Activated CD8-positive, alpha-beta memory T cell treated with anti-CD3 and anti-CD28 coated beads, Interleukin-2, amount 10 ng/mL, durations not matched to agents 7 days and 5 days (primary cell): ENCODE data around the gene PARVB. TPM values are rescaled to one million over a fixed set of nuclear protein-coding genes. Genes with fewer than 3 reads are reported as not detected.
A peak's percentile ranks its signal among the peaks of the same experiment; 100 is the strongest.
"Not testable (repeated sequence)": the region's sequence is repeated elsewhere in the genome, so short reads cannot be mapped to it uniquely, and the experiment has no call there.

Source experiments
- ATAC-seq: fragments of 150-1000 bp; cut with Tn5 transposase; one replicate; pipeline ENCODE4 v1.10.0; 2021; ENCODE audit warnings: moderate library complexity
- CTCF ChIA-PET: fragments of 350-600 bp; sonication (Branson Sonifier 250); formaldehyde crosslinking; loops from one replicate; lab custom pipeline; 2021; ENCODE audit warnings: antibody characterized with exemption; lab: Charles Lee
- DNase-seq: peaks from one replicate; pipeline ENCODE4 v3.0.0-alpha.2; 2020
- H3K27ac Mint-ChIP-seq: one replicate; pipeline ENCODE4 v1.8.0; 2021; ENCODE audit warnings: mild to moderate bottlenecking, mixed read lengths
- H3K27me3 Mint-ChIP-seq: one replicate; pipeline ENCODE4 v1.8.0; 2021; ENCODE audit warnings: mixed read lengths
- H3K36me3 Mint-ChIP-seq: one replicate; pipeline ENCODE4 v1.8.0; 2021; ENCODE audit warnings: mild to moderate bottlenecking, mixed read lengths
- H3K4me1 Mint-ChIP-seq: one replicate; pipeline ENCODE4 v1.8.0; 2021; ENCODE audit warnings: mixed read lengths
- H3K4me3 Mint-ChIP-seq: one replicate; pipeline ENCODE4 v1.8.0; 2021; ENCODE audit warnings: mild to moderate bottlenecking, moderate library complexity, mixed read lengths
- H3K9me3 Mint-ChIP-seq: one replicate; pipeline ENCODE4 v1.8.0; 2022; ENCODE audit warnings: low read depth, mixed read lengths
- total RNA-seq, 2 experiments: library from RNA; stranded (reverse); gene quantifications; one replicate each; pipeline ENCODE4 v1.2.3, GENCODE V29; 2021

The PARVB gene
- total RNA-seq, 2 experiments from 2014 or later, result 56.9 to 66.9 TPM

GRCh38 chr22:44102856-44103255 is 78.8 kb downstream of the PARVB start:
- CTCF ChIA-PET, result no interaction called here
- peaks cover 12% of the 10 kb centered on the region for H3K4me1 Mint-ChIP-seq
- H3K9me3 Mint-ChIP-seq, result no peaks in the 10 kb centered on the region
- peaks cover 16% of the 10 kb centered on the region for H3K36me3 Mint-ChIP-seq
- DNase-seq (no peak), ATAC-seq (no peak)
- H3K27ac Mint-ChIP-seq, result no peak overlapping the region
- no peaks in the 10 kb centered on the region for H3K27me3 Mint-ChIP-seq
- no peak overlapping the region for H3K4me3 Mint-ChIP-seq

DNA sequence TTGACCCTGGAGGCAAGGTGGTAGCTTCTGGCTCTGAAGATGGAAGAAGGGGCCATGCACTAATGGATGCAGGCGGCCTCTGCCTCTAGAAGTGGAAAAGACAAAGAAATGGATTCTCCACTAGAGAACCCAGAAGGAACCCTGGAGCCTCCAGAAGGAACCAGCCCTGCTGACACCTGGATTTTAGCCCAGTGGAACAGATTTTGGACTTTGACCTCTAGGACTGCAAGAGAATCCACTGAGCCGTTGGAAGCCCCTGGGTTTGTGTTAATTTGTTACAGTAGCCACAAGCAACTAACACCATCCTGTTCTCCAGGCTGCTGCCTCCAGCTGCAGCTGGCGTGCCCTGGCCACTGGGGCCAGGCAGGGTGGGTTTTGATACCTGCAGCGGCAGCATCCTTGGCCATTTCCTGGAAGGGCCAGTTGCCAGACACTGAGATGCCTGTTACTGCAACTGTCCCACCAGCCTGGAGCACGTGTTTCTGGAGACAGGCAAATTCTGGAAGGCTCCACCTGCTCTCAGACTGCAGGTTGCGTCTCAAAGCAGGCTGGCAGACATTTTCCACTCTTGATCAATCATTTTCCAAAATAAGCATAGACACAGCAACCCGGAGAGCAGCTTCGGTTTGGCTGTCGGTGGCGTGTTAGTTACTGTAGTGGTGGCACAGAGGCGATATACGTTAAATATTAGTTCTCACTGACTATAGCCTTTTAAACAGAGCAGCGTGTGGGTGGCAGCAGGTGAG is 79.8 kb downstream of the PARVB start:
- no peak for ATAC-seq
- H3K36me3 Mint-ChIP-seq, result peaks cover 16% of the 10 kb centered on the region
- CTCF ChIA-PET, result no interaction called here

DNA sequence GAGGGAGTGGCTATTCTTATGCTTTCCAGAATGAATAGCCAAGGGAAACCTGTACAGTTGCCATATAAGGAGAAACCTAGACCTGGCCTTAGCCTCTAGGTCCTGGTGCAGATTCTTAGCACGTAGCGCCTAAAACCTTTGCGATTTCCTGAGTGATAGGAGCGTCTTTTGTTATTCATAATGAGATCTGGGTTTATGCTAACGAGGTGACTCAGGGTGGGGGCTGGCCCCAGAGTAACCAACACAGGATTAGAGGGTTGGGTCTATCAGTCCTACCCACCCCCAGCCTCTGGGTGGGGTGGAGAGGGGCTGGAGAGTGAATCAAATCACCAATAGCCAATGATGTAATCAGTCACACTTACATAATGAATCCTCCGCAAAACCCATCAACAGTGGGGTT is 83.2 kb downstream of the PARVB start:
- DNase-seq (peak; percentile 51), ATAC-seq (peak; percentile 69)
- peaks cover 14% of the 10 kb centered on the region for H3K36me3 Mint-ChIP-seq
- H3K27me3 Mint-ChIP-seq, result no peaks in the 10 kb centered on the region
- CTCF ChIA-PET, result no interaction called here
- peaks cover 12% of the 10 kb centered on the region for H3K4me1 Mint-ChIP-seq
- peak overlapping the region; percentile 24 for H3K27ac Mint-ChIP-seq
- no peak overlapping the region for H3K4me3 Mint-ChIP-seq
- H3K9me3 Mint-ChIP-seq, result no peaks in the 10 kb centered on the region

More for the DNA sequence above, 79.8 kb downstream of the PARVB start:
- Mint-ChIP-seq H3K4me1 (peaks cover 12% of the 10 kb centered on the region), H3K27me3 (no peaks in the 10 kb centered on the region), H3K27ac (no peak overlapping the region), H3K4me3 (no peak overlapping the region), H3K9me3 (no peaks in the 10 kb centered on the region)
- DNase-seq, result no peak

GRCh38 chr22:44108076-44108475 is 84.0 kb downstream of the PARVB start:
- no peaks in the 10 kb centered on the region for H3K27me3 Mint-ChIP-seq
- peaks cover 13% of the 10 kb centered on the region for H3K36me3 Mint-ChIP-seq
- no peak for ATAC-seq
- H3K9me3 Mint-ChIP-seq, result no peaks in the 10 kb centered on the region
- no peak overlapping the region for H3K27ac Mint-ChIP-seq
- CTCF ChIA-PET, result no interaction called here
- DNase-seq, result no peak
- peaks cover 12% of the 10 kb centered on the region for H3K4me1 Mint-ChIP-seq
- H3K4me3 Mint-ChIP-seq, result no peak overlapping the region

GRCh38 chr22:44108806-44109385 is 84.8 kb downstream of the PARVB start:
- CTCF ChIA-PET, result no interaction called here
- Mint-ChIP-seq H3K36me3 (peaks cover 12% of the 10 kb centered on the region), H3K27ac (no peak overlapping the region), H3K4me3 (no peak overlapping the region), H3K4me1 (peaks cover 12% of the 10 kb centered on the region), H3K9me3 (no peaks in the 10 kb centered on the region), H3K27me3 (no peaks in the 10 kb centered on the region)
- DNase-seq (no peak), ATAC-seq (no peak)

GRCh38 chr22:44109416-44109815 is 85.3 kb downstream of the PARVB start:
- Mint-ChIP-seq H3K4me3 (no peak overlapping the region), H3K27ac (no peak overlapping the region), H3K4me1 (peaks cover 12% of the 10 kb centered on the region), H3K36me3 (peaks cover 8% of the 10 kb centered on the region), H3K9me3 (no peaks in the 10 kb centered on the region), H3K27me3 (no peaks in the 10 kb centered on the region)
- ATAC-seq (no peak), DNase-seq (no peak)
- CTCF ChIA-PET, result no interaction called here

DNA sequence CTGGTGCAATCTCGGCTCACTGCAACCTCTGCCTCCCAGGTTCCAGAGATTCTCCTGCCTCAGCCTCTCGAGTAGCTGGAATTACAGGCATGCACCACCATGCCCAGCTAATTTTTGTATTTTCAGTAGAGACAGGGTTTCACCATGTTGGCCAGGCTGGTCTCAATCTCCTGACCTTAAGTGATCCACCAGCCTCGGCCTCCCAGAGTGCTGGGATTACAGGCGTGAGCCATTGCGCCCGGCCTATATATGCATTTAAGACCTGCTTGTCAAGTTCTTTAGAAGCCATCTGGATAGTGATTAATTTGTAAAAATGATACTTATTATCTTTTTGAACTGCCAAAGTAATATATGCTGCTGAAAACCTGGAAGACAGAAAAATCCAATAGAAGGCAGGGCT is 86.6 kb downstream of the PARVB start:
- H3K27ac Mint-ChIP-seq, H3K9me3 Mint-ChIP-seq, CTCF ChIA-PET, DNase-seq, H3K4me3 Mint-ChIP-seq, ATAC-seq, H3K27me3 Mint-ChIP-seq, H3K36me3 Mint-ChIP-seq: not testable (repeated sequence)
- H3K4me1 Mint-ChIP-seq, result peaks cover 12% of the 10 kb centered on the region

DNA sequence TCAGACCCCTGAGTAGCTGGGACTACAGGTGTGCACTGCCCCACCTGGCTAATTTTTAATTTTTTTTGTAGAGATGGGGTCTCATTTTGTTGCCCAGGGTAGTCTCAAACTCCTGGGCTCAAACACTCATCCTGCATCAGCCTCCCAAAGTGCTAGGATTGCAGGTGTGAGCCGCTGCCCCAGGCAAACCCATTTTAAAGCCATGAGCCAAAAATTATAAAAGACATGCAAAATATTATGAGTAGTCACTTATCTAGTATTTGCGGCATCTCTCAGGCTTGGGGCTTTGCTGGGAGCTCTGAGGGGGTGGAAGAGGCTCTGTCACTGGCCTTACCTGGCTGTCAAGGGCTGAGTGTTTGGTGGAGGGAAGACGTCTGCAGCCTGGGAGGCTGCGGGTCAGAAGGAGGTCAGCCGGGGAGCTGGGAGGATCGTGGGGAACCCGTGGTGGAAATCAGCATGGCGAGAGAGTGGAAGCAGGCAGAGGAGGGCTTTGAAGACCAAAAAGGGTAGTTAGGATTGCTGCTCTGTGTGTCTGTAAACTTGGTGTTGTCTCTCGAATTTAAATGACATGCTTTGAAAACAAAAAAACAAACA is 87.6 kb downstream of the PARVB start:
- ATAC-seq (no peak), DNase-seq (no peak)
- H3K4me3 Mint-ChIP-seq, result no peak overlapping the region
- H3K9me3 Mint-ChIP-seq, result no peaks in the 10 kb centered on the region
- H3K27ac Mint-ChIP-seq, result no peak overlapping the region
- CTCF ChIA-PET, result interaction anchor here (0.7 kb wide), 1 partner anchor 64 kb away, joined by 3 read pairs; no protein-coding TSS in a partner anchor
- peaks cover 6% of the 10 kb centered on the region for H3K36me3 Mint-ChIP-seq
- peaks cover 10% of the 10 kb centered on the region for H3K4me1 Mint-ChIP-seq
- no peaks in the 10 kb centered on the region for H3K27me3 Mint-ChIP-seq

DNA sequence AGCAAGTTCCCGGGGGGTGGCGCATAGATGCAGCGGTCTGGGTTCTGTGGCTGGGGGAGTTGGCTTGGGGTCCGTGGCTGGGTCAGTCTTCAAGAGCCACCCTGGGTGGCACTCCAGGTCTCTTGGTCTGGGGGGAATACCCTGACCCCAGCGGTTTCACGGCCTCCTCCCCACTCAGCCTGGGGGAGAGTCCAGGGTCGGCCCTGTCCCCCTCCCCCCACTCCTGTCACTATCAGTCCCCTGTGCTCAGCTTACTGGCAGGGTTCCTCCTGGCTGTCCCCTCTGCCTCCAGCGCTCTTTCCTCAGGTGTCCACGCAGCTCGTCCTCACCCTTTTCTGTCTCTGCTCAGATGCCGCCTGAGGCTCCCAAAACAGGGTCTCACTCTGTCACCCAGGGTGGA is 88.1 kb downstream of the PARVB start:
- DNase-seq, result no peak
- CTCF ChIA-PET, result no interaction called here
- no peaks in the 10 kb centered on the region for H3K27me3 Mint-ChIP-seq
- no peak overlapping the region for H3K27ac Mint-ChIP-seq
- peaks cover 4% of the 10 kb centered on the region for H3K4me1 Mint-ChIP-seq
- peaks cover 6% of the 10 kb centered on the region for H3K36me3 Mint-ChIP-seq
- no peaks in the 10 kb centered on the region for H3K9me3 Mint-ChIP-seq
- H3K4me3 Mint-ChIP-seq, result no peak overlapping the region
- ATAC-seq, result no peak

DNA sequence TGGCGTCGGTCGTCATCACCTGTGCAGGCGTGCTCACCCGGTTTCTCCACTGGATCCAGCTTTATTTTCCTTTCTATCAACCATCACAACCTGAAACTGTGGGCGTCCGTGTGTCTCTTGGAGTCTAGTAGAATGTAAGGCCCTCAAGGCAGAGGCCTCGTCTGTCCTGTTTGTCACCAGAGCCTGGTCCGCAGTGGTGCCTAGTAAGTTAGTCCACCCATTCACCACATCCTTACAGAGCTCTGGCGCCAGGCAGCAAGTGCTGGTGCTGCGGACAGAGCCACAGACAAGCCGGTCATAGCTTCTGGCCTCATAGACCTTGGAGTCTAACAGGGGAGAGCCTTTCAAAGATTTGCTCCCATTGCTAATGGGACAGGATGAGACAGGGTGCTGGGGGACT is 92.2 kb downstream of the PARVB start:
- Mint-ChIP-seq H3K27me3 (no peaks in the 10 kb centered on the region), H3K27ac (peak overlapping the region; percentile 13), H3K36me3 (peaks cover 7% of the 10 kb centered on the region), H3K4me1 (no peaks in the 10 kb centered on the region), H3K9me3 (no peaks in the 10 kb centered on the region), H3K4me3 (no peak overlapping the region)
- ATAC-seq (no peak), DNase-seq (no peak)
- CTCF ChIA-PET, result no interaction called here

GRCh38 chr22:44116755-44117684 is 92.9 kb downstream of the PARVB start:
- Mint-ChIP-seq H3K4me1 (no peaks in the 10 kb centered on the region), H3K9me3 (no peaks in the 10 kb centered on the region), H3K4me3 (no peak overlapping the region), H3K36me3 (peaks cover 5% of the 10 kb centered on the region), H3K27ac (peak overlapping the region; percentile 13), H3K27me3 (no peaks in the 10 kb centered on the region)
- DNase-seq (no peak), ATAC-seq (peak; percentile 27)
- CTCF ChIA-PET, result no interaction called here

DNA sequence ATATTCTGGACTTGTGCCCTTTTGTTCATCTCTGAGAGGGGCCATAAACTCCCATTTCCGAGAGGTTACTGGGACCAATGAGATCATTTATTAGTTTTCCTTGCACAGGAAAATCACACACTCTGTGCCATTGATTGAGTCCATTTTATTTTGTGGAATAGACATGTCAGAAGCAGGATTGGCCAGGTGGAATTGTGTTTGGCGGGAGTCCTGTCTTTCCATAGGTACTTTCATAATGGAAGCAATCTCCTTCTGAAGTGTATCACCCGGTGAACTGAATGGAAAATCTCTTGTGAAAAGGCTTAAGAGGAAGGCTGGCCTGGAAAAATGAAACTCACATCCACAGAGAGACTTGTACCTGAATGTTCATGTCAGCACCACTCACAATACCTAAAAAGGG is 93.6 kb downstream of the PARVB start:
- Mint-ChIP-seq H3K36me3 (peaks cover 7% of the 10 kb centered on the region), H3K27me3 (no peaks in the 10 kb centered on the region), H3K4me3 (no peak overlapping the region), H3K4me1 (no peaks in the 10 kb centered on the region), H3K9me3 (no peaks in the 10 kb centered on the region), H3K27ac (no peak overlapping the region)
- ATAC-seq (no peak), DNase-seq (no peak)
- CTCF ChIA-PET, result no interaction called here

DNA sequence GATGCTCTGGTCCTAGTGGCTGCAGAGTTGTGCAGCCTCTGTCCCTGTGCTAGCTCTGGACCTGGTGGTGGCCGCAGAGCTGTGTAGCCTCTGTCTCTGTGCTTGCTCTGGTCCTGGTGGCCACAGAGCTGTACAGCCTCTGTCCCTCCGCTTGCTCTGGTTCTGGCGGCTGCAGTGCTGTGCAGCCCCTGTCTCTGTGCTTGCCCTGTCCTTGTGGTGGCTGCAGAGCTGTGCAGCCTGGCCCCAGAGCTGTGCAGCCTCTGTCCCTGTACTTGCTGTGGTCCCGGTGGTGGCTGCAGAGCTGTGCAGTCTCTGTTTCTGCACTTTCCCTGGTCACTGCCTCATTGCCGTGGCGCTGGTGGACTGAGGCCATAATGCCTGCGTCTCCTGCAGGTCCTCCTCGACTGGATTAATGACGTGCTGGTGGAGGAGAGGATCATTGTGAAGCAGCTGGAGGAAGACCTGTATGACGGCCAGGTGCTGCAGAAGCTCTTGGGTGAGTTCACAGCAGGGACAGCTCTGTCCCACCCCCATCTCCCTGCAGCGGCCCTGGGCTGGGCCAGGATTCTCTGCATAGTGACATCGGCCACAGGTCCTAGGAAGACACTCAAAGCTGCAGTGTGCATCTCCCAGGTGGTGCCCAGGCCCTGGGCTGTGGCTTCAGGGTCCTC is 94.7 kb downstream of the PARVB start:
- H3K27ac Mint-ChIP-seq, result no peak overlapping the region
- ATAC-seq (no peak), DNase-seq (no peak)
- peaks cover 11% of the 10 kb centered on the region for H3K36me3 Mint-ChIP-seq
- CTCF ChIA-PET, result no interaction called here
- H3K9me3 Mint-ChIP-seq, result no peaks in the 10 kb centered on the region
- H3K4me1 Mint-ChIP-seq, result no peaks in the 10 kb centered on the region
- no peak overlapping the region for H3K4me3 Mint-ChIP-seq
- no peaks in the 10 kb centered on the region for H3K27me3 Mint-ChIP-seq
